ENCODE measurements around the gene HYCC2.
"Not testable (repeated sequence)": the region's sequence is repeated elsewhere in the genome, so short reads cannot be mapped to it uniquely, and the experiment has no call there.

HYCC2 gene

GRCh38 chr2:201105759-201106158, 34.3 kb upstream of the HYCC2 start:
- no peaks in the 10 kb centered on the region for H3K9me3 Mint-ChIP-seq
- no peak overlapping the region for H3K27ac Mint-ChIP-seq
- H3K4me1 Mint-ChIP-seq = no peaks in the 10 kb centered on the region
- no peak overlapping the region for H3K4me3 Mint-ChIP-seq
- DNase-seq (no peak), ATAC-seq (no peak)
- peaks cover 5% of the 10 kb centered on the region for H3K36me3 Mint-ChIP-seq (ENCODE audit: low read depth)
- H3K27me3 Mint-ChIP-seq = no peaks in the 10 kb centered on the region

GRCh38 chr2:201100497-201100896, 29.0 kb upstream of the HYCC2 start:
- DNase-seq (no peak), ATAC-seq (no peak)
- Mint-ChIP-seq H3K4me3 (no peak overlapping the region), H3K4me1 (no peaks in the 10 kb centered on the region), H3K9me3 (no peaks in the 10 kb centered on the region), H3K36me3 (ENCODE audit: low read depth) (no peaks in the 10 kb centered on the region), H3K27me3 (no peaks in the 10 kb centered on the region), H3K27ac (no peak overlapping the region)

- DNase-seq = no peak
- H3K27ac Mint-ChIP-seq = no peak overlapping the region
Measured at GRCh38 chr2:201093573-201093972, 22.1 kb upstream of the HYCC2 start.

DNA sequence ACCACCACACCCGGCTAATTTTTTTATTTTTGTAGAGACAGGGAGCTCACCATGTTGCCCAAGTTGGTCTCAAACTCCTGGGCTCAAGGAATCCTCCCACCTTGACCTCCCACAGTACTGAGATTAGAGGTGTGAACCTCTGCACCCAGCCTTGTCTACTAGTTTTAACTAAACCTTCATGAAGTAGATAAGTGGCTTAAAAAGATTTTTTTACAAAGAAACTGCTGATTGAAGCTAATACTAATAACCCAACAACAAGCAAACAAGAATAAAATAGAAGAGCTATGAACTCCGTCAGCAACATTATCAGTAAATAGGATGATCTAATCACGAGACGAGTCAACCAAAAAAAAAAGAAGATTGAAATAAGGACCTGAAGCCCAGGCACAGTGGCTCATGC, 19.1 kb upstream of the HYCC2 start:
- no peak for DNase-seq
- H3K4me3 Mint-ChIP-seq = no peak overlapping the region
- no peaks in the 10 kb centered on the region for H3K9me3 Mint-ChIP-seq
- H3K27ac Mint-ChIP-seq = no peak overlapping the region
- H3K36me3 Mint-ChIP-seq (ENCODE audit: low read depth) = peaks cover 16% of the 10 kb centered on the region
- peaks cover 3% of the 10 kb centered on the region for H3K4me1 Mint-ChIP-seq
- H3K27me3 Mint-ChIP-seq = no peaks in the 10 kb centered on the region
- ATAC-seq = no peak

More at GRCh38 chr2:201093573-201093972, 22.1 kb upstream of the HYCC2 start:
- Mint-ChIP-seq H3K4me3 (no peak overlapping the region), H3K27me3 (no peaks in the 10 kb centered on the region), H3K9me3 (no peaks in the 10 kb centered on the region), H3K36me3 (ENCODE audit: low read depth) (peaks cover 4% of the 10 kb centered on the region), H3K4me1 (peaks cover 3% of the 10 kb centered on the region)
- ATAC-seq = no peak

DNA sequence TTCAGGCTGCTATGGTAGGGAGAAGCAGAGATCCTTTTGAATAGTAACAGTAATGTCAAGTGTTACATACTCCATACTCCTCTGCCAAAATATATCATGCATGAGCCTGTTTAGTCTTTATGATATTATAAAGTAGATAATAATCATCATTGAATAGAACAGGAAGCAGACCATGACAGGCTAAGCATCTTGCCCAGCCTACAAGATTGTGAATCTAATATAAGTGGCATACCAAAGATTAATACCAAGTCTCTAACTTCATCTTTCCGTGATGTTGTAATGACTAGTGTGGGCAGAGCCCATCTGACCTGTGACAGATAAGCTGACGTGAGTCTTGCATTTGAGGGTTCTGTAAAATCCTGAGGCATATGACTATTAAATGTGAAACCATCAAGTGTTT, 13.4 kb upstream of the HYCC2 start:
- no peak for ATAC-seq
- Mint-ChIP-seq H3K27me3 (no peaks in the 10 kb centered on the region), H3K9me3 (no peaks in the 10 kb centered on the region), H3K36me3 (ENCODE audit: low read depth) (peaks cover 28% of the 10 kb centered on the region), H3K4me1 (peaks cover 3% of the 10 kb centered on the region), H3K4me3 (no peak overlapping the region), H3K27ac (peak overlapping the region; percentile 2)
- no peak for DNase-seq

GRCh38 chr2:201074996-201075395, 3.5 kb upstream of the HYCC2 start:
- H3K9me3 Mint-ChIP-seq = no peaks in the 10 kb centered on the region
- H3K36me3 Mint-ChIP-seq (ENCODE audit: low read depth) = peaks cover 7% of the 10 kb centered on the region
- H3K4me1 Mint-ChIP-seq = peaks cover 39% of the 10 kb centered on the region
- DNase-seq = no peak
- ATAC-seq = no peak
- H3K27me3 Mint-ChIP-seq = no peaks in the 10 kb centered on the region
- no peak overlapping the region for H3K27ac Mint-ChIP-seq
- H3K4me3 Mint-ChIP-seq = no peak overlapping the region

DNA sequence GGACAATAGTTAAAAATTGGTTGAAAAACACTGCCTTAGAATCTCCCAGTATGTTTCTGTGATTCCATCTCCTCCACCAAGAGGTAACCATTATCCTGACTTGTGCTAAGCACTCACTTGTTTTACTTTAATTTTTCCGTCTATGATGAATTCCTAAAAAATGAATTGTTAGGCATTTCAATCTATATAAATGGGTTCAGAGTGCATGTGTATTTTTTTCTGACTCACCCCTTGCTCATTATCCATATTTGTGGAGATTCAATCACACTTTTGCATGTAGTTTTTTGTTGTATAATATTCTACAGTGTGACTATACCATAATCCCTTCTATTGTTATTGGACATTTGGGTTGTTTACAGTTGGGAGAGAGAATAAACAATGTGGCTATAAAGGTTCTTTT, 1.6 kb upstream of the HYCC2 start:
- ATAC-seq (no peak), DNase-seq (no peak)
- H3K9me3 Mint-ChIP-seq = no peaks in the 10 kb centered on the region
- H3K27ac Mint-ChIP-seq = peak overlapping the region; percentile 14
- H3K36me3 Mint-ChIP-seq (ENCODE audit: low read depth) = peaks cover 3% of the 10 kb centered on the region
- no peaks in the 10 kb centered on the region for H3K27me3 Mint-ChIP-seq
- peaks cover 53% of the 10 kb centered on the region for H3K4me1 Mint-ChIP-seq
- peak overlapping the region; percentile 89 for H3K4me3 Mint-ChIP-seq

GRCh38 chr2:201072201-201072530, 695 bp upstream of the HYCC2 start:
- H3K9me3 Mint-ChIP-seq = no peaks in the 10 kb centered on the region
- no peak for ATAC-seq
- H3K36me3 Mint-ChIP-seq (ENCODE audit: low read depth) = peaks cover 3% of the 10 kb centered on the region
- peak overlapping the region; percentile 89 for H3K4me3 Mint-ChIP-seq
- peak overlapping the region; percentile 92 for H3K27ac Mint-ChIP-seq
- H3K27me3 Mint-ChIP-seq = no peaks in the 10 kb centered on the region
- no peak for DNase-seq
- H3K4me1 Mint-ChIP-seq = peaks cover 53% of the 10 kb centered on the region

DNA sequence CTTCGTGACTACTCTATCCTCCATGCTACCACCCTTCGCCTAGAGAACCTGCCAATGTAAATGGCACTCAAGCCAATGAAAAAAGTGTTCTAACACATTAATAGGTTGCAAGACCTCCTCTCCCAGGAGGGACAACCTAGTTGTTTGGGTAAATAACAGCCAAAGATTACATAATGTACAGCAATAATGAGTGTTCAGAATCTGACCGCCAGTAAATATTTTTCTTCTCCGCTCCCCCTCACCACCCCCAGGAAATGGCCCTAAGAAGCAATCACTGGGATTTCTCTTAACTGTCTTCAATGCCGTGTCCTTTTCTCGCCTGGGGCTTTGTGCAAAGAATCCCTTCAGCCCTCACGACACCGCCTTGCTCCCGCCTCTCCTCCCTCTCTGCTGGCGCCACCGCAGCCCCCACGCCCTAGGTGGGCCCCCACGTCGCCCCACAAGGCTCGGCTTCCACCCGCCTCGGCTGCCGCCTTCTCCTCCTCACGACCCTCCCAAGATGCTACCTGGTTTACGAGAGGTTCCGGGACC, 458 bp downstream of the HYCC2 start:
- Mint-ChIP-seq H3K4me1 (peaks cover 63% of the 10 kb centered on the region), H3K27ac (peak overlapping the region; percentile 92), H3K36me3 (ENCODE audit: low read depth) (peaks cover 3% of the 10 kb centered on the region), H3K27me3 (no peaks in the 10 kb centered on the region), H3K4me3 (peak overlapping the region; percentile 89), H3K9me3 (no peaks in the 10 kb centered on the region)
- ATAC-seq = peak; percentile 34
- DNase-seq = no peak

DNA sequence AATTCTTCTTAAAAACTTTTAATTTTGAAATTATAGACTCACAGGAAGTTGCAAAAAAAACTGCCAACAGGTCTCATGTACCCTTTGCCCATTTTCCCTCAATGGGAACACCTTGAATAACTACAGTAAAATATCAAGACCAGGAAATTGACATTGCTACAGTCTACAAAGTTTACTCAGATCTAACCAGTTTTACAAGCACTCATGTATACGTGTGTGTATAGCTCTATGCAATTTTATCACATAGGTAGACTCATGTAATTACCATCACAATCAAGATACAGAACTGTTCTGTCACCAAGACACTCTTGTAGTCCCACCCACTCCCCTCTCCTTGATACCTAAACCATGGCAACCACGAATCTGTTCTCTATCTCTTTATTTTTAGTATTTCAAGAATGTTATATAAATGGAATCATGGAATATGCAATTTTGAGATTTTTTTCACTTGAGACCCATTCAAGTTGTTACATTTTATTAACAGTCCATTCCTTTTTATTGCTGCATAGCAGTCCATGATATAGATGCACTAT, 6.6 kb downstream of the HYCC2 start:
- Mint-ChIP-seq H3K27me3 (peaks cover 3% of the 10 kb centered on the region), H3K4me1 (peaks cover 61% of the 10 kb centered on the region), H3K4me3 (no peak overlapping the region), H3K36me3 (ENCODE audit: low read depth) (peaks cover 17% of the 10 kb centered on the region), H3K9me3 (peaks cover 9% of the 10 kb centered on the region), H3K27ac (peak overlapping the region; percentile 28)
- DNase-seq (no peak), ATAC-seq (no peak)

GRCh38 chr2:201063516-201063915, 8.0 kb downstream of the HYCC2 start:
- peak overlapping the region; percentile 82 for H3K4me3 Mint-ChIP-seq
- H3K9me3 Mint-ChIP-seq, ATAC-seq, H3K27me3 Mint-ChIP-seq: not testable (repeated sequence)
- DNase-seq = peak; percentile 68
- peak overlapping the region; percentile 100 for H3K27ac Mint-ChIP-seq
- peaks cover 21% of the 10 kb centered on the region for H3K36me3 Mint-ChIP-seq (ENCODE audit: low read depth)
- peaks cover 59% of the 10 kb centered on the region for H3K4me1 Mint-ChIP-seq

DNA sequence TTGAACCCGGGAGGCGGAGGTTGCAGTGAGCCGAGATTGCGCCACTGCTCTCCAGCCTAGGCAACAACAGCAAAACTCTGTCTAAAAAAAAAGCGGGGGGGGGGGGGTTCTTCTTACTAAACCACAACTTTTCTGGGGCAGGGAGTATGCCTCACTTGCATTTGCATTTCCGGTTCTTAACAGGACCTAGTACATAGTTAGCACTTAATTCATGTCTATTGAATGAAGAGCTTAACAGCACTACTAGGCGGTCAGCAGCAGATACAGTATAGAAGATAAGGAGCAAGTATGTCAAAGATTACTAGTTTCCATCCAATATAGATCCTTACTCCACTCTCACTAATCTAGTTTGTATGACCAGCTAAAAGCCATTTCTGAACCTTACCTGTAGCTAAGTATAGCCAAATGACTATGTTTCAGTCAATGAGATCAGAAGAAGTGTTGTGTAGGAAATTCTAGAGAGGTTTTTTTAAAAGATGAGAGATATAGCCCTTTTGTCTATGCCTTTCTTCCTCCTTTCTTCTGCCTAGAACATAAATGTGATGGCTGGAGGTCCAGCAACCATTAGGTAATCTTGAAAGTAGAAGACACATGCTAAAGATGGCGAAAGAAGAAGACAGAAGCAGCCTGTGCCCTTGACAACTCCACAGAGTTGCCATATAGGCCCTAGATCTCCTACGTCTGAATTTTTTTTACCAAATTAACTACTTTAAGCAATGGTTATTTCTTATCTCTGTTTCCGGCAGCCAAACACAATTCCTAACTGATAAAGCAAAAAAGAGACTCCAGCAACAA, 11.3 kb downstream of the HYCC2 start:
- Mint-ChIP-seq H3K4me1 (peaks cover 47% of the 10 kb centered on the region), H3K9me3 (peaks cover 9% of the 10 kb centered on the region), H3K36me3 (ENCODE audit: low read depth) (peaks cover 23% of the 10 kb centered on the region), H3K27ac (no peak overlapping the region), H3K27me3 (peaks cover 3% of the 10 kb centered on the region), H3K4me3 (no peak overlapping the region)
- DNase-seq = no peak
- no peak for ATAC-seq

DNA sequence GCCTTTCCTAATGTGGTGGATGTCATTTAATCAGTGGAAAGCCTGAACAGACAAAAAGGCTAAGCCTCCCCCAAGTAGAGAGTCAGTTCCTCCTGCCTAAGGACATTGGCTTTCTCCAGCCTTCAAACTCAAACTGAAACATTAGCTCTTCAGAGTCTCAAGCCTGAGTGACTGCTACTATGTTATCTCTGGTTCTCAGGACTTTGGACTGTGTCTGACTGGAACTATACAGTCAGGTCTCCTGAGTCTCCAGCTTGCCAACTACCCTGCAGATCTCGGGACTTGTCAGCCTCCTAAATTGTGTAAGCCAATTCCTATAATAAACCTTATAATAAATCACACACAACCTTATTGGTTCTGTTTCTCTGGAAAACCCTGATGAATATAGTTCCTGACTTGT, 12.6 kb downstream of the HYCC2 start:
- peaks cover 20% of the 10 kb centered on the region for H3K36me3 Mint-ChIP-seq (ENCODE audit: low read depth)
- peaks cover 9% of the 10 kb centered on the region for H3K9me3 Mint-ChIP-seq
- DNase-seq = no peak
- H3K27me3 Mint-ChIP-seq = peaks cover 3% of the 10 kb centered on the region
- no peak overlapping the region for H3K4me3 Mint-ChIP-seq
- H3K27ac Mint-ChIP-seq = no peak overlapping the region
- ATAC-seq = peak; percentile 33
- H3K4me1 Mint-ChIP-seq = peaks cover 42% of the 10 kb centered on the region

GRCh38 chr2:201057715-201058248, 13.7 kb downstream of the HYCC2 start:
- Mint-ChIP-seq H3K9me3 (no peaks in the 10 kb centered on the region), H3K4me3 (no peak overlapping the region), H3K27me3 (no peaks in the 10 kb centered on the region), H3K36me3 (ENCODE audit: low read depth) (peaks cover 10% of the 10 kb centered on the region), H3K4me1 (peaks cover 31% of the 10 kb centered on the region), H3K27ac (peak overlapping the region; percentile 2)
- DNase-seq = no peak
- ATAC-seq = no peak

- no peaks in the 10 kb centered on the region for H3K9me3 Mint-ChIP-seq
- no peak for ATAC-seq
- DNase-seq = no peak
- H3K27me3 Mint-ChIP-seq = no peaks in the 10 kb centered on the region
- no peak overlapping the region for H3K27ac Mint-ChIP-seq
- H3K4me1 Mint-ChIP-seq = peaks cover 34% of the 10 kb centered on the region
- no peak overlapping the region for H3K4me3 Mint-ChIP-seq
- peaks cover 10% of the 10 kb centered on the region for H3K36me3 Mint-ChIP-seq (ENCODE audit: low read depth)
Measured at GRCh38 chr2:201057087-201057521, 14.4 kb downstream of the HYCC2 start.

All from activated naive CD8-positive, alpha-beta T cell treated with anti-CD3 and anti-CD28 coated beads, Interleukin-2, amount 50 U/mL, for 24 hours (primary cell).